Measurements from ENCODE around the gene BRIP1. TPM values are rescaled to one million over a fixed set of nuclear protein-coding genes. Genes with fewer than 3 reads are reported as not detected.

BRIP1 gene
- total and polyA plus RNA-seq, 9 of the 15 experiments (the other 6 are each of a cell fraction or from before 2014, with no cell fraction given), result 2.4 to 17.5 (median 11.2) TPM

GRCh38 chr17:61756561-61756960 lies 106.8 kb downstream of the BRIP1 start:
- H3K4me3 ChIP-seq, result no peak overlapping the region
- H3K9me1 ChIP-seq (ENCODE audit: control insufficient read depth, insufficient read depth, low read length), result no peaks in the 10 kb centered on the region
- CTCF ChIA-PET (ENCODE audit: low intra/inter-chr PET ratio), result no interaction called here
- intact Hi-C loops (cut with micrococcal nuclease) (no loop called here), in situ Hi-C loops (cut with MboI) (no loop called here)
- no TSS peak for BruUV-seq (replicated peaks)
- no peak for TF ChIP-seq ZNF408 (CRISPR knock-in tag; IDR thresholded peaks at IDR 0.05; ENCODE audit: low read depth)
- TF ChIP-seq ZBTB11 (CRISPR knock-in tag; IDR thresholded peaks at IDR 0.05), result peak in 1 of 3 experiments; percentile 75; a peak in 2 of 6 replicates
- peak in 1 of 2 experiments; percentile 43; a peak in 1 of 4 replicates for TF ChIP-seq BCLAF1 (IDR thresholded peaks at IDR 0.05; ENCODE audit: borderline replicate concordance in 1 of 2, control insufficient read depth in 1 of 2, low read depth in 2 of 2, low read length in 1 of 2)
- POLR2A ChIA-PET, result interaction anchor here (0.8 to 2.7 kb wide), 2 partner anchors 8 to 11 kb away, joined by 3 to 12 read pairs; no protein-coding TSS in a partner anchor
- H4K20me1 ChIP-seq (replicated peaks; ENCODE audit: control insufficient read depth, insufficient read depth, low read length), result no peaks in the 10 kb centered on the region
- H3K4me1 ChIP-seq (replicated peaks in 1 of 2; ENCODE audit: control insufficient read depth in 2 of 2, insufficient read depth in 2 of 2, low read length in 2 of 2), result no peaks in the 10 kb centered on the region
- FAIRE-seq (no peak), DNase-seq (ENCODE audit: extremely low read depth in 1 of 4, low spot score in 3 of 4) (no peak), ATAC-seq (no peak)
- no peak overlapping the region for H2AFZ ChIP-seq (ENCODE audit: low read depth, low read length)
- no peak overlapping the region for H3K27ac ChIP-seq (ENCODE audit: extremely low read depth, low read depth, low read length)
- no peaks in the 10 kb centered on the region for H3K27me3 ChIP-seq (ENCODE audit: control insufficient read depth in 2 of 2, insufficient read depth in 2 of 2, low read length in 2 of 2)
- WGBS (ENCODE audit: insufficient coverage, low coverage, missing lambda C conversion rate), result 67% methylated on average over 1 of the region's 1 CpG
- H3K9ac ChIP-seq (ENCODE audit: insufficient read depth in 1 of 2, low read depth in 2 of 2, low read length in 2 of 2), result no peak overlapping the region
- peaks cover 3% of the 10 kb centered on the region; the same call in 1 of the 3 replicates for H3K36me3 ChIP-seq (ENCODE audit: control insufficient read depth, insufficient read depth, low read length)
- no peaks in the 10 kb centered on the region for H3K79me2 ChIP-seq (ENCODE audit: control insufficient read depth, insufficient read depth, low read length)
- H3K4me2 ChIP-seq (ENCODE audit: insufficient read depth, low read length), result no peak overlapping the region
- H3K9me3 ChIP-seq (replicated peaks; ENCODE audit: control insufficient read depth, insufficient read depth, low read depth, low read length), result no peaks in the 10 kb centered on the region
